ENCODE measurements around the gene SDR39U1. TPM values are rescaled to one million over a fixed set of nuclear protein-coding genes. Genes with fewer than 3 reads are reported as not detected.
A peak's percentile ranks its signal among the peaks of the same experiment; 100 is the strongest.

The SDR39U1 gene
- total RNA-seq, 2 donors from 2014 or later = 27.6 to 61.8 TPM

DNA sequence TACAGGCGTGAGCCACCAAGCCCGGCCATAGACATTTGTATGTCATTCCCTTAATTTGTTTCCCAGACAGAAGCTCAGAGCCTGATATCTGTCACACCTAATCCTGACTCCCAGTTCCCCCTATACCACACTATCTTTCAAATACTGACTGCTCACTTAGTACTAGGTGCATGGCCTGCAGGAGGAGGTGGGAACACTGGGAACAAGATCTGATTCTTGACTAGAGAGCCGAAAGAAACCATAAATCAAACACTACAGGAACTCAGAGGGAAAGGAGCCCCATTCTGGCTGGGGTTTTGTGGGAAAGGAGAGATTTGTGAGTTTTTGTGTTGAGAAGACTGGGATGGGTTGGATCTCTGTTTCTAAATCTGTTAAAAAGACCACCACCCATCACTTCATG lies 7.9 kb downstream of the SDR39U1 start:
- Histone ChIP-seq H3K4me3 (no peak overlapping the region), H3K27ac (no peak overlapping the region), H3K9me3 (no peaks in the 10 kb centered on the region), H3K27me3 (replicated peaks; ENCODE audit: insufficient read depth) (no peaks in the 10 kb centered on the region), H3K36me3 (peaks cover 52% of the 10 kb centered on the region), H3K4me1 (ENCODE audit: control insufficient read depth in 1 of 2, low read depth in 2 of 2) (peaks cover 7 to 33% of the 10 kb centered on the region in 2 donors)
- DNase-seq (ENCODE audit: low spot score) (no peak), ATAC-seq (ENCODE audit: insufficient number of reproducible peaks, low FRiP score, low read depth) (no peak)
- TF ChIP-seq, protein P1, sequence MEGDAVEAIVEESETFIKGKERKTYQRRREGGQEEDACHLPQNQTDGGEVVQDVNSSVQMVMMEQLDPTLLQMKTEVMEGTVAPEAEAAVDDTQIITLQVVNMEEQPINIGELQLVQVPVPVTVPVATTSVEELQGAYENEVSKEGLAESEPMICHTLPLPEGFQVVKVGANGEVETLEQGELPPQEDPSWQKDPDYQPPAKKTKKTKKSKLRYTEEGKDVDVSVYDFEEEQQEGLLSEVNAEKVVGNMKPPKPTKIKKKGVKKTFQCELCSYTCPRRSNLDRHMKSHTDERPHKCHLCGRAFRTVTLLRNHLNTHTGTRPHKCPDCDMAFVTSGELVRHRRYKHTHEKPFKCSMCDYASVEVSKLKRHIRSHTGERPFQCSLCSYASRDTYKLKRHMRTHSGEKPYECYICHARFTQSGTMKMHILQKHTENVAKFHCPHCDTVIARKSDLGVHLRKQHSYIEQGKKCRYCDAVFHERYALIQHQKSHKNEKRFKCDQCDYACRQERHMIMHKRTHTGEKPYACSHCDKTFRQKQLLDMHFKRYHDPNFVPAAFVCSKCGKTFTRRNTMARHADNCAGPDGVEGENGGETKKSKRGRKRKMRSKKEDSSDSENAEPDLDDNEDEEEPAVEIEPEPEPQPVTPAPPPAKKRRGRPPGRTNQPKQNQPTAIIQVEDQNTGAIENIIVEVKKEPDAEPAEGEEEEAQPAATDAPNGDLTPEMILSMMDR (IDR thresholded peaks at IDR 0.05) = no peak

DNA sequence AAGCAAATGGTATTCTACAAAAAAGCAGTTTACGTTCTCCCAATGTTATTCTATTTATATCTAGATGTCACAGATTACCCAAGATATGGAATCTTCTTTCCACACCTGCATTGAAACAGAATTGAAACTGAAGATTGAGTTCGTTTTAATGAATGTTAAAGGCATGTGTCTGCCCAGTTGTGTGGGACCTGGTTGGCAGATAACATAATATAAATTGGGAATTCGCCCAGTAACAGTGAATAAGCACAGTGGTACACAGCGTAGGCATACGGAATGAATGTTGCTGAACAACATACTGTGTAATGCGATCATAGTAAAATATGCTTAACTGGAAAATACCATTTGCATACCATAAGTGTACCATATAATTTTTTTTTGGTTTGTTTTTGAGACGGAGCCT lies 8.5 kb downstream of the SDR39U1 start:
- no peaks in the 10 kb centered on the region for H3K9me3 ChIP-seq
- H3K27ac ChIP-seq = no peak overlapping the region
- peaks cover 11 to 39% of the 10 kb centered on the region in 2 donors for H3K4me1 ChIP-seq (ENCODE audit: control insufficient read depth in 1 of 2, low read depth in 2 of 2)
- peaks cover 46% of the 10 kb centered on the region for H3K36me3 ChIP-seq
- H3K4me3 ChIP-seq = no peak overlapping the region
- H3K27me3 ChIP-seq (replicated peaks; ENCODE audit: insufficient read depth) = no peaks in the 10 kb centered on the region
- TF ChIP-seq, protein P1 (IDR thresholded peaks at IDR 0.05) = no peak
- no peak for DNase-seq (ENCODE audit: low spot score)
- ATAC-seq (ENCODE audit: insufficient number of reproducible peaks, low FRiP score, low read depth) = no peak

DNA sequence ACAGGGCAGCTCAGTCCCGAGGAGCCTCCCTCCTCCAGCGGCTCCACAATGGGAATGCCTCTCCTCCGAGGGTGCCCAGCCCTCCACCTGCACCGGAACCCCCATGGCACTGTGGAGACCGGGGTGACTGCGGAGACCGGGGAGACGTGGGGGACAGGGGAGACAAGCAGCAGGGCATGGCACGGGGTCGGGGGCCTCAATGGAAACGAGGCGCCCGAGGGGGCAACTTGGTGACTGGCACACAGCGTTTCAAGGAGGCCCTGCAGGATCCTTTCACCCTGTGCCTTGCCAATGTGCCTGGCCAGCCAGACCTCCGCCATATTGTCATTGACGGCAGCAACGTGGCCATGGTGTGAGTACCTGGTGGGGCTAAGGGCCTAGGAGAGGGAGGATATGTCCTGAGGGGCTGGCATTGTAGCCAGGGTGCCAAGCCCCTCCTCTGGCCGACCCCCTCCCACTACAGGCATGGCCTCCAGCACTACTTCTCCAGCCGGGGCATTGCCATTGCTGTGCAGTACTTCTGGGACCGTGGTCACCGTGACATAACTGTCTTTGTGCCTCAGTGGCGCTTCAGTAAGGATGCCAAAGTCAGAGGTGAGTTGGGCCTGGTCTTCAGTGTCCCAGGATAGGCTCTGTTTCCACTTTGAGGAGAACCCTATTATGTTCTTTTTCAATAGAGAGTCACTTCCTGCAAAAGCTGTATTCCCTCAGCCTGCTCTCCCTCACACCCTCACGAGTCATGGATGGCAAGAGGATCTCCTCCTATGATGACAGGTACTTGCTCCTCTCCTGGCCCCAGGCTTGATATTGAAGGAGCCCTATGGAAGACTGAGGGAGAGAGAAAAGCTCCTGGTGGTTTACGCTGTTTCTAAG lies 10.1 kb downstream of the SDR39U1 start:
- H3K36me3 ChIP-seq = peaks cover 33% of the 10 kb centered on the region
- peaks cover 13 to 42% of the 10 kb centered on the region in 2 donors for H3K4me1 ChIP-seq (ENCODE audit: control insufficient read depth in 1 of 2, low read depth in 2 of 2)
- TF ChIP-seq, protein P1 (IDR thresholded peaks at IDR 0.05) = no peak
- H3K9me3 ChIP-seq = no peaks in the 10 kb centered on the region
- DNase-seq (ENCODE audit: low spot score) (no peak), ATAC-seq (ENCODE audit: insufficient number of reproducible peaks, low FRiP score, low read depth) (no peak)
- no peak overlapping the region for H3K4me3 ChIP-seq
- H3K27me3 ChIP-seq (replicated peaks; ENCODE audit: insufficient read depth) = no peaks in the 10 kb centered on the region
- no peak overlapping the region for H3K27ac ChIP-seq

DNA sequence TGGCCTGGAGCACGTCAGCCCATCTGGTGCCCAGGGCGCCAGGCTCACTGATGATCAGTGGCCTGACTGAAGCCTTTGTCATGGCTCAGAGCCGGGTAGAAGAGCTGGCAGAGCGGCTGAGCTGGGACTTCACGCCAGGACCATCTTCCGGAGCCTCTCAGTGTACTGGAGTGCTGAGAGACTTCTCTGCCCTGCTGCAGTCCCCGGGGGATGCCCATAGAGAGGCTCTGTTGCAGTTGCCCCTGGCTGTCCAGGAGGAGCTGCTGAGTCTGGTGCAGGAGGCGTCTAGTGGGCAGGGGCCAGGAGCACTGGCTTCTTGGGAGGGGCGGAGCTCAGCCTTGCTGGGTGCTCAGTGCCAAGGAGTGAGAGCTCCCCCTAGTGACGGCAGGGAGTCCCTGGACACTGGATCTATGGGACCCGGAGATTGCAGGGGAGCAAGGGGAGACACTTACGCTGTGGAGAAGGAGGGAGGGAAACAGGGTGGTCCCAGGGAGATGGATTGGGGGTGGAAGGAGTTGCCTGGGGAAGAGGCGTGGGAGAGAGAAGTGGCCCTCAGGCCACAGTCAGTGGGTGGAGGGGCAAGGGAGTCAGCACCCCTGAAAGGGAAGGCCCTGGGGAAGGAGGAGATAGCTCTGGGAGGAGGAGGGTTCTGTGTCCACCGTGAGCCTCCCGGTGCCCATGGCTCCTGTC lies 10.9 kb downstream of the SDR39U1 start:
- TF ChIP-seq, protein P1 (IDR thresholded peaks at IDR 0.05) = peak; percentile 83
- peak overlapping the region; percentile 83 for H3K4me3 ChIP-seq
- peaks cover 13 to 36% of the 10 kb centered on the region in 2 donors for H3K4me1 ChIP-seq (ENCODE audit: control insufficient read depth in 1 of 2, low read depth in 2 of 2)
- DNase-seq (ENCODE audit: low spot score) = peak; percentile 60
- H3K9me3 ChIP-seq = no peaks in the 10 kb centered on the region
- peaks cover 26% of the 10 kb centered on the region for H3K36me3 ChIP-seq
- peak; percentile 26 for ATAC-seq (ENCODE audit: insufficient number of reproducible peaks, low FRiP score, low read depth)
- H3K27ac ChIP-seq = peak overlapping the region; percentile 89 to 99
- no peaks in the 10 kb centered on the region for H3K27me3 ChIP-seq (replicated peaks; ENCODE audit: insufficient read depth)
